GM18873 (cell line): Measurements from ENCODE around the gene C6orf89.

Source experiments
- ATAC-seq: cut with Tn5 transposase; IDR thresholded peaks from one replicate; pipeline ENCODE4 v1.9.1; 2021; ENCODE audit warnings: mild to moderate bottlenecking, moderate library complexity, moderate number of reproducible peaks; ENCODE audit not compliant: unreplicated experiment, low FRiP score

Gene C6orf89

DNA sequence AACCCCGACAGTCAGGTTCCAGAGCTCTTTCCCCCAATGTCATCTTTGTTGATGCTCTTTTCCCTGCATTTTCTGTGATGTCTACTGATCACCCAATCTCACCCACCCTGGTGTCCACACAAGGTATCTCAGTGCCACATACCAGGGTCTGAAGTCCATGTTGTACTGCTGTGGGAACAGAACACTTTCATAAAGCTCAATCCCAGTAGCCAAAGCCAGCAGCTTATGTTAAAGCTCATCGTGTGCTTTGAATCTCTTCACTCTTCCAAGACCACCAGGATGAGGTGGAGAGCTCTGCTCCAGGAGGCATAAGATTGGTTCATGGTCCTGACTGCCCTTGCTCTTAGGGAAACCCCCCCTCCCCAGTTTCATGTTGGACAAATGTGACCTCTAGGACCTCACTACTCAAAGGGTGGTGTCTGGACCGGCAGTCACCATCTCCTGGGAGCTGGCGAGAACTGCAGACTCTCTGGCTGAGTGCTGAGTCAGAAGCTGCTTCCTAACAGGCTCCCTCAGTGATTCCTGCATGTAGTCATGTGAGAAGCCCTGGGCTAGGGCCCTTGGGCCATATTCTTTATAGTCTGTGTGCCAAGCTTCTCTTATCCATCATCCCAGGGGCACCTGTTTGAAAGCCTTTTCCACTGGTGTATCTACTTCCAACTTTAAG is 33.1 kb upstream of the C6orf89 start:
- ATAC-seq: no peak

- no peak for ATAC-seq
These were observed 32.4 kb upstream of the C6orf89 start for GRCh38 chr6:36853325-36853724.

DNA sequence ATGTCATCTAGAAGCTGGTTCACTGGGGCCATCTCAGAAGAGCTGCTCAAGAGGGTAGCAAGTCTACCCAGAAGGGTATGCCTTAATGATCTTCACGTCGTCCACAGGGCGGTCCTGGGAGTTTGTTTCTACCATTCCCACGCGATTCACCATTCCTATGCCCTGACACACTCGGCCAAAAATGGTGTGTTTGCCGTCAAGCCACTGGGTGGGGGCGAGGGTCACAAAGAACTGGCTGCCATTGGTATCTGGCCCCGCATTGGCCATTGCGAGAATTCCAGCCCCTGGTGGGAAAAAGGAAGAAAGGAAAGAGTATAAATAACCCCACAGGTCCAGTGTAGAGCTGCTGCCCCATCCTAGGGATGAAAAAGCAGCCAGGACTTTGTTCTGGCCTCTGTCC is 30.0 kb upstream of the C6orf89 start:
- no peak for ATAC-seq

DNA sequence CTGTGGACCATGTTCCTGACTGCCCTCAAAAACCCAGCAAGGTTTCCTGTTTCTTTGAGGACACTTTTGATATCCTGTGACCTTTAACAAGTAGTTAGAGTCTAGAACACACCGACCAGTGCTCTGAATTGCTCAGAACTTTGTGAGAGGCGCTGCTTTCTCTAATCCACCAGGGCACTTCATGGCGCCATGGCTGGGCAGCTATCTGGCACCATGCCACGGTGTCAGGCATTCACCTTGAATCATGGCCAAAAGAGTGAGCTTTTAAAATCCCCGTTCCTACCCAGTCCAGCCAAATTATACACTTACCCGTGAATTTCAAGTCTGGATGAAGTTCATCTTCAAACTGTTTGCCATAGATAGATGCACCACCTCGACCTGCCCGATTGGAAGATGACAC is 29.5 kb upstream of the C6orf89 start:
- no peak for ATAC-seq

GRCh38 chr6:36857325-36857724 is 28.4 kb upstream of the C6orf89 start:
- no peak for ATAC-seq

- ATAC-seq: no peak
These were observed 27.3 kb upstream of the C6orf89 start for GRCh38 chr6:36858407-36858981.

GRCh38 chr6:36860126-36860525 is 25.6 kb upstream of the C6orf89 start:
- no peak for ATAC-seq

- no peak for ATAC-seq
These were observed 23.4 kb upstream of the C6orf89 start for GRCh38 chr6:36862164-36862847.

- ATAC-seq: no peak
These were observed 22.8 kb upstream of the C6orf89 start for GRCh38 chr6:36862848-36863382.

DNA sequence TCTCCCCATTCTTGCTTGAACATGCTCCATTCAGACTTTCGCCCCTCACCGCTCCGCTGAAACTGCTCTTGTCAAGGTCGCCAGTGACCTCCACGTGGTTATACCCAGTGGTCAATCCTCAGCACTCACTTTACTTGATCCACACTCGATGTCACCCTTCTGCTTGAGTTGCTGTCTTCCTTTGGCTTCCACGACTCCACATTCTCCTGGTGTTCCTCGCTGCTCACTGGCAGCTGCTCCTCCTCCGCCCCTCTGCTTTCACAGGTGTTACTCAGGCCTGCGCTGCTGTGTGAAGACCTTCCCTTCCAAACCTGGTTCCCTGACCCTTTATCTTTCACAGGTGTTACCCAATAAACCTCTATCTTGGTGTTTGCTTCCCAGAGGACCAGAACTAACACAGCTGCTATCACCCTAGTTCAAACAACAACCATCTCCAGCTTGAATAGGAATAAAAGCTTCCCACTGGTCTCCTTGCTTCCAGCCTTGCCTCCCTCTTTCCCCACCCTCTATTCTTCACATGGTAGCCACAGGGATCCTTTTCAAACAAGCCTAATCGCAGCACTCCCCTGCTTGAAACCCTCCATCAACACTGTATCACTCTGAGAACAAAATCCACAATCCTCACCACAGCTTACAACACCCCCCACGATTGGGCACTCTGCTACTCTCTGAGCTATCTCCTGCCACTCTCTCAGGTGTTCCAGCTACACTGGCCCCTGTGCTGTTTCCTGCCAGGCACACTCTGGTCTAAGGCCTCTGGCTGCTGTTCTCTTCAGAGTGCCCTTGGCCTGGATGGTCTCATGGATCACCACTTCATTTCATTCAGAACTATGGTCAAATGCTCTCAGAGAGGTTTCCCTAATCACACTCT is 21.8 kb upstream of the C6orf89 start:
- no peak for ATAC-seq

GRCh38 chr6:36865835-36866234 is 19.9 kb upstream of the C6orf89 start:
- ATAC-seq: no peak

GRCh38 chr6:36867471-36868224 is 18.1 kb upstream of the C6orf89 start:
- no peak for ATAC-seq

- no peak for ATAC-seq
These were observed 14.1 kb upstream of the C6orf89 start for GRCh38 chr6:36871686-36872085.

DNA sequence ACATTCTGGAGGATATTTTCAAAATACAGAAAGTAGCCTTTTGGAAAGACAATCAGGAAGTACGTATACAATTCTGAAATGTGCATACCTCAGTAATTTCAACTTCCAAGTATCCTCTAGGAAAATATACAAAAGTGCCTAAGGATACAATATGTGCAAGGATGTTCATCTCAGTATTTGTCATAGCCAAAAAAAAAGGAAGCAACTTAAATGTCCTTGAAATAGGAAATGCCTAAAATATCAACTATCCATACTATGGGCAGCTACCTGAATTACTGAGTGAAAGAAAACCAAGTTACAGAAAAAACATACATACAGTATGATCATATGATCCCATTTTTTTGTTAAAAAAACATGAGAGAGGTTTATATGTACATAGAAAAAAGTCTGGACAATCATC is 12.6 kb upstream of the C6orf89 start:
- no peak for ATAC-seq

- no peak for ATAC-seq
These were observed 11.9 kb upstream of the C6orf89 start for GRCh38 chr6:36873612-36874442.

DNA sequence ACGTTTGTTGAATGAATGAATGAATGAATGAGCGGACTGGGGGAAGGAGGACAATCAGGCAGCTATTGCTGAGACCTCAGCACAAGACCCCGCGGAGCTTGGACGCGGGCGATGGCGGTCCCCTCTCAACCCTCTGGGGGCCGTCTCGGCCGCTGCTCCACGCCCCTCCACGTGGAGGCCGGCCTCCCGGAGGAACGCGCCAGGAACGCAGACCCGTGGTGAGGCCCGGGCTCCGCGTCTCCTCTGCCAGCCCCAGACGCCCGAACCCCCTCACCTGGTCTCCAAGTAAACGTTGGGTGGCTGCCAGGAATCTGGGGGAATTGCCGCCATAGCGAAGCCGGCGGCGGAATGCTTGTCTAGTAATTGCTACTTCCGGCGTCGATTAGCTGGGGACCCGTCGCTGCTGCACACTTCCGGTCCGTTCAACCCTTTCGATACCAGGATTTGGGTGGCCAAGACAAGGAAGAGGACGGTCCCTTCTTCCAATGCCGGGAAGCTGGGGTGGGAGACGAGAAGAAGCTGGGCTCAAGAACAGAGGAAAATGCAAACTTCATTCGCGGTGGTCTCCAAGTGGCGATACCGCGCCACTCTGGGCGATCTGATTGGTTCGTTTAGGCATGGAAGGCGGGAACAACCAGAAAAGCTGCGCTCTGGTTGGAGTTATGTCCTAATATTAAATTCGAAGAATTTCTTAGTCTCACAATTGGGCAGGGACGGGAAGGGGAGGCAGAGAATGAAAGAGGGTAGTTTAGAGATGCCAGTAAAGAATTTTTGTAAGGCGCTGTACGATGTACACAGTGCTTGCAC is 11.1 kb upstream of the C6orf89 start, which contains the start of gene PPIL1:
Gene PPIL1 (minus strand): TSS at position 361 of the 807 bp plus-strand sequence. CDS start 31 bp downstream, at position 330.
- ATAC-seq: peak; percentile 54

DNA sequence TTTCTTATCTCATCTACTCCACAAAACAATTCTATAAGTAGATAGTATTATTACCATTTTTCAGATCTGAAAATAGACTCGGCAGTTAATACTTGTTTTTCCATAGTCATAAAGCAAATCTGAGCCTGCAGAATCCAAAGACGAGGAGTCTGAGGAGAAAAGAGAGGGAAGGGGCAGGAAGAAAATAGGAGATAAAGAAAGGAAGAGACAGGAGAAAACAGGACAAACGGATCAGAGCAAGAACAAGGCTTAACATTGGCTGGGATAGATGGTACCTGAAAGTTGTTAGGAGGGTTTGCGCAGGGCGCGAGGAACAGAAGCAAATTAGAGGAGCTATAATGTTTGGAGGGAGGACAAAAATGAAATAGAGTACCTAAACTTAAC is 10.5 kb upstream of the C6orf89 start:
- ATAC-seq: no peak

DNA sequence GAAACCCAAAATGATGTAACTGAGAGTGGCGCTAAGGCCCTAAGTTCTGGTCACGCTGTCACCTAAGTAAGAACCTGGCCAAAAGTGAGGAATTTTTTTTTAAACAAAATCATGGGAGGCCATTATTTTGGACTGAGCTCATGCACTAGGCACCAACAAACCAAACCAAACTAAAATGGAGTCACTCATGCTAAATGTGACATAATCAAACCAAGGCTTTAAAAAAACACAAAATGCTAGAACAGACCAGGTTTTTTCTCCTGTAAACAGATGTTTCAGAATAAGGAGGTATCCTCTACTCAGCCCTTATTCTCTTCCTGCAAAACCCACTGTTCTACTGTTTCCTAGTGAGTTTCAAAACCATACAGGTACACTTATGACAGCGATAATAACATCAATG is 1.1 kb upstream of the C6orf89 start:
- ATAC-seq: no peak
